SKM-1 (cell line): Measurements from ENCODE around the gene TCF20.

ENCODE experiments used
- DNase-seq: peaks from one replicate; lab custom pipeline; 2025; ENCODE audit not compliant: unreplicated experiment; lab: John Stamatoyannopoulos, UW

The TCF20 gene

GRCh38 chr22:42261296-42261695, 9.2 kb downstream of the TCF20 start:
- DNase-seq: no peak

- no peak for DNase-seq
Observed at GRCh38 chr22:42258126-42258525, 12.3 kb downstream of the TCF20 start.

GRCh38 chr22:42257386-42257785, 13.1 kb downstream of the TCF20 start:
- DNase-seq: no peak

- no peak for DNase-seq
Observed at GRCh38 chr22:42256930-42257329, 13.5 kb downstream of the TCF20 start.

- DNase-seq: no peak
Observed at GRCh38 chr22:42256220-42256619, 14.2 kb downstream of the TCF20 start.

- no peak for DNase-seq
Observed at GRCh38 chr22:42249831-42250230, 20.6 kb downstream of the TCF20 start.

GRCh38 chr22:42248995-42249394, 21.5 kb downstream of the TCF20 start:
- DNase-seq: no peak

GRCh38 chr22:42247596-42247995, 22.9 kb downstream of the TCF20 start:
- no peak for DNase-seq

GRCh38 chr22:42243802-42244060, 26.7 kb downstream of the TCF20 start:
- DNase-seq: no peak

GRCh38 chr22:42236848-42237247, 33.6 kb downstream of the TCF20 start:
- DNase-seq: no peak

- DNase-seq: no peak
Observed at GRCh38 chr22:42236268-42236667, 34.2 kb downstream of the TCF20 start.

- no peak for DNase-seq
Observed at GRCh38 chr22:42233879-42234278, 36.6 kb downstream of the TCF20 start.

GRCh38 chr22:42231929-42232328, 38.5 kb downstream of the TCF20 start:
- no peak for DNase-seq

GRCh38 chr22:42229455-42230149, 40.9 kb downstream of the TCF20 start:
- DNase-seq: no peak

GRCh38 chr22:42228483-42228882, 42.0 kb downstream of the TCF20 start:
- no peak for DNase-seq

- no peak for DNase-seq
Observed at GRCh38 chr22:42227435-42227834, 43.0 kb downstream of the TCF20 start.

GRCh38 chr22:42225841-42226240, 44.6 kb downstream of the TCF20 start:
- no peak for DNase-seq

- no peak for DNase-seq
Observed at GRCh38 chr22:42222140-42222539, 48.3 kb downstream of the TCF20 start.
